ENCODE data around the gene SPACA6.

DNA sequence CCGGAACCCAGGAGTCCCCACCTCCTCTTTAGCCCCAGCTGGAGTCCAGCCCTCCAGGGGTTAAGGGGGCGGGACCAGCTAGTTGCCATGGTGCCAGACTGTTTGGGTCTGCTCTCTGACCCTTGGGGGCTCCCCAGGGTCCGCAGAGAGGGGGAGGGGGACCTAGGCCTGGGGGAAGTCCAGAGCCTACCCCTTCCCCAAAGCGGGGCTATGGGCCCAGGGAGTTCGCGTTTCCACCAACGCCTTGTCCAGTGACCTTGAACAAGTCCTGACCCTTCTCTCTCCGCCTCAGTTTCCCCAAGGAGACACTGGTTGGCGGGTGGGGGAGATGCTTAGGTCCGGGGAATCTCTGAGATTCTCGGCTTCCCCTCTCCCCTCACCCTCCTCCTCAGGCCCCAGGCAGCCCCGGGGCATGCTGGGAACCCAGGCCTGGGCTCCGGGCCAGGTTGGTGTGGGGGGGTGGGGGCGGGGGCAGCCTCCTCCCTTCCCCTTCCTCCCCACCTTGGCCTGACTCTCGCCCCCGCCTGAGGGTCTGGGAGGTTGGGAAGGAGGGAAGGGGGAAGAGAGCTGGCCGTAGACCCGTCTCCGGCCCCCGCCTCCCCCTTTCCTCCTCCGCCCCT is 2.6 kb upstream of the SPACA6 start:
- no peak for TF ChIP-seq POLR2A (IDR thresholded peaks at IDR 0.05; ENCODE audit: low read depth)
- TF ChIP-seq, protein P1, sequence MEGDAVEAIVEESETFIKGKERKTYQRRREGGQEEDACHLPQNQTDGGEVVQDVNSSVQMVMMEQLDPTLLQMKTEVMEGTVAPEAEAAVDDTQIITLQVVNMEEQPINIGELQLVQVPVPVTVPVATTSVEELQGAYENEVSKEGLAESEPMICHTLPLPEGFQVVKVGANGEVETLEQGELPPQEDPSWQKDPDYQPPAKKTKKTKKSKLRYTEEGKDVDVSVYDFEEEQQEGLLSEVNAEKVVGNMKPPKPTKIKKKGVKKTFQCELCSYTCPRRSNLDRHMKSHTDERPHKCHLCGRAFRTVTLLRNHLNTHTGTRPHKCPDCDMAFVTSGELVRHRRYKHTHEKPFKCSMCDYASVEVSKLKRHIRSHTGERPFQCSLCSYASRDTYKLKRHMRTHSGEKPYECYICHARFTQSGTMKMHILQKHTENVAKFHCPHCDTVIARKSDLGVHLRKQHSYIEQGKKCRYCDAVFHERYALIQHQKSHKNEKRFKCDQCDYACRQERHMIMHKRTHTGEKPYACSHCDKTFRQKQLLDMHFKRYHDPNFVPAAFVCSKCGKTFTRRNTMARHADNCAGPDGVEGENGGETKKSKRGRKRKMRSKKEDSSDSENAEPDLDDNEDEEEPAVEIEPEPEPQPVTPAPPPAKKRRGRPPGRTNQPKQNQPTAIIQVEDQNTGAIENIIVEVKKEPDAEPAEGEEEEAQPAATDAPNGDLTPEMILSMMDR (IDR thresholded peaks at IDR 0.05) = no peak

Measured in esophagus muscularis mucosa (tissue), 3 donors.